Measurements from ENCODE around the gene GRIN3A. TPM values are rescaled to one million over a fixed set of nuclear protein-coding genes. Genes with fewer than 3 reads are reported as not detected.

GRIN3A gene
- total RNA-seq, 2 donors from 2014 or later, result 0.80 to 1.5 TPM

- Histone ChIP-seq H3K27ac (no peak overlapping the region), H3K27me3 (replicated peaks; ENCODE audit: insufficient read depth) (no peaks in the 10 kb centered on the region), H3K9me3 (no peaks in the 10 kb centered on the region), H3K4me1 (replicated peaks) (no peaks in the 10 kb centered on the region), H3K36me3 (no peaks in the 10 kb centered on the region), H3K4me3 (no peak overlapping the region)
- intact Hi-C loops (cut with DNase I), result loop anchor here (10.0 kb wide), 1 partner anchor 131 kb away; the partner anchor contains the start of gene GRIN3A
- DNase-seq (ENCODE audit: low spot score), result no peak
- no peak for TF ChIP-seq CTCF (IDR thresholded peaks at IDR 0.05)
- no peak for TF ChIP-seq POLR2AphosphoS5 (IDR thresholded peaks at IDR 0.05)
- TF ChIP-seq POLR2A (IDR thresholded peaks at IDR 0.05), result no peak
- WGBS, result 34% methylated on average over 2 of the region's 2 CpGs
Observed at GRCh38 chr9:101604296-101604695, 134.2 kb downstream of the GRIN3A start.

- intact Hi-C loops (cut with DNase I), result loop anchor here (10.0 kb wide), 1 partner anchor 133 kb away; the partner anchor contains the start of gene GRIN3A
- WGBS, result 17% methylated on average over 11 of the region's 11 CpGs
- DNase-seq (ENCODE audit: low spot score), result peak; percentile 12
- Histone ChIP-seq H3K4me1 (replicated peaks) (no peaks in the 10 kb centered on the region), H3K36me3 (no peaks in the 10 kb centered on the region), H3K27ac (no peak overlapping the region), H3K9me3 (no peaks in the 10 kb centered on the region), H3K4me3 (no peak overlapping the region), H3K27me3 (replicated peaks; ENCODE audit: insufficient read depth) (no peaks in the 10 kb centered on the region)
- TF ChIP-seq POLR2A (IDR thresholded peaks at IDR 0.05), result no peak
- TF ChIP-seq CTCF (IDR thresholded peaks at IDR 0.05), result peak in 3 of 4 experiments; percentile 53 to 69 (median 59)
Observed at GRCh38 chr9:101601904-101602765, 136.3 kb downstream of the GRIN3A start.

GRCh38 chr9:101594796-101595195 lies 143.7 kb downstream of the GRIN3A start, which contains the start of gene PPP3R2:
TSS of gene PPP3R2 (minus strand) at chr9:101594969. CDS start at chr9:101594921, 48 bp downstream.
- Histone ChIP-seq H3K27ac (no peak within 1 kb of the TSS), H3K4me3 (no peak within 1 kb of the TSS), H3K4me1 (replicated peaks) (no peaks in the 10 kb centered on the region), H3K9me3 (no peaks in the 10 kb centered on the region), H3K36me3 (no peaks in the 10 kb centered on the region), H3K27me3 (replicated peaks; ENCODE audit: insufficient read depth) (no peaks in the 10 kb centered on the region)
- DNase-seq (ENCODE audit: low spot score), result no peak
- intact Hi-C loops (cut with DNase I), result no loop called here
- TF ChIP-seq POLR2AphosphoS5 (IDR thresholded peaks at IDR 0.05) (no peak), CTCF (IDR thresholded peaks at IDR 0.05) (no peak), POLR2A (IDR thresholded peaks at IDR 0.05) (no peak)
- WGBS, result 90% methylated on average over 19 of the region's 19 CpGs

GRCh38 chr9:101593345-101593744 lies 145.1 kb downstream of the GRIN3A start:
- no peak overlapping the region for H3K4me3 ChIP-seq
- 85% methylated on average over 2 of the region's 2 CpGs for WGBS
- no peaks in the 10 kb centered on the region for H3K4me1 ChIP-seq (replicated peaks)
- no peak for TF ChIP-seq POLR2AphosphoS5 (IDR thresholded peaks at IDR 0.05)
- no peak for TF ChIP-seq CTCF (IDR thresholded peaks at IDR 0.05)
- TF ChIP-seq POLR2A (IDR thresholded peaks at IDR 0.05), result no peak
- no peaks in the 10 kb centered on the region for H3K36me3 ChIP-seq
- intact Hi-C loops (cut with DNase I), result no loop called here
- DNase-seq (ENCODE audit: low spot score), result no peak
- H3K27ac ChIP-seq, result no peak overlapping the region
- no peaks in the 10 kb centered on the region for H3K27me3 ChIP-seq (replicated peaks; ENCODE audit: insufficient read depth)
- no peaks in the 10 kb centered on the region for H3K9me3 ChIP-seq

GRCh38 chr9:101592788-101593187 lies 145.7 kb downstream of the GRIN3A start:
- no peaks in the 10 kb centered on the region for H3K9me3 ChIP-seq
- H3K4me1 ChIP-seq (replicated peaks), result no peaks in the 10 kb centered on the region
- intact Hi-C loops (cut with DNase I), result no loop called here
- H3K36me3 ChIP-seq, result no peaks in the 10 kb centered on the region
- no peak for TF ChIP-seq CTCF (IDR thresholded peaks at IDR 0.05)
- no peak for TF ChIP-seq POLR2AphosphoS5 (IDR thresholded peaks at IDR 0.05)
- TF ChIP-seq POLR2A (IDR thresholded peaks at IDR 0.05), result no peak
- no peaks in the 10 kb centered on the region for H3K27me3 ChIP-seq (replicated peaks; ENCODE audit: insufficient read depth)
- H3K27ac ChIP-seq, result no peak overlapping the region
- no peak overlapping the region for H3K4me3 ChIP-seq
- no peak for DNase-seq (ENCODE audit: low spot score)
